ENCODE measurements around the gene ME3. TPM values are rescaled to one million over a fixed set of nuclear protein-coding genes. Genes with fewer than 3 reads are reported as not detected.
"Not testable (repeated sequence)": the region's sequence is repeated elsewhere in the genome, so short reads cannot be mapped to it uniquely, and the experiment has no call there.

ME3 gene
- total RNA-seq, 1 donor from 2014 or later, result 10.3 TPM

GRCh38 chr11:86427441-86427840, 245.0 kb downstream of the ME3 start:
- no peak for TF ChIP-seq CTCF (IDR thresholded peaks at IDR 0.05; ENCODE audit: insufficient read depth, low read length, severe bottlenecking)
- no peak overlapping the region for H3K4me3 ChIP-seq (ENCODE audit: low read depth, low read length)
- FAIRE-seq (no peak), DNase-seq (ENCODE audit: low read depth) (no peak)
- H3K36me3 ChIP-seq (ENCODE audit: control insufficient read depth, insufficient read depth, low read length), result no peaks in the 10 kb centered on the region
- no peaks in the 10 kb centered on the region for H3K27me3 ChIP-seq (ENCODE audit: control insufficient read depth, insufficient read depth, low read length)

GRCh38 chr11:86423488-86423887, 248.9 kb downstream of the ME3 start:
- not testable (repeated sequence) for DNase-seq (ENCODE audit: low read depth); FAIRE-seq; H3K27me3 ChIP-seq (ENCODE audit: control insufficient read depth, insufficient read depth, low read length); H3K36me3 ChIP-seq (ENCODE audit: control insufficient read depth, insufficient read depth, low read length); H3K4me3 ChIP-seq (ENCODE audit: low read depth, low read length)

- Histone ChIP-seq H3K36me3 (ENCODE audit: control insufficient read depth, insufficient read depth, low read length) (no peaks in the 10 kb centered on the region), H3K4me3 (ENCODE audit: low read depth, low read length) (no peak overlapping the region), H3K27me3 (ENCODE audit: control insufficient read depth, insufficient read depth, low read length) (no peaks in the 10 kb centered on the region)
- DNase-seq (ENCODE audit: low read depth) (no peak), FAIRE-seq (no peak)
- no peak for TF ChIP-seq CTCF (IDR thresholded peaks at IDR 0.05; ENCODE audit: insufficient read depth, low read length, severe bottlenecking)
Measured at GRCh38 chr11:86422371-86422770, 250.0 kb downstream of the ME3 start.

GRCh38 chr11:86421946-86422345, 250.5 kb downstream of the ME3 start:
- Histone ChIP-seq H3K36me3 (ENCODE audit: control insufficient read depth, insufficient read depth, low read length) (no peaks in the 10 kb centered on the region), H3K4me3 (ENCODE audit: low read depth, low read length) (no peak overlapping the region), H3K27me3 (ENCODE audit: control insufficient read depth, insufficient read depth, low read length) (no peaks in the 10 kb centered on the region)
- FAIRE-seq, result no peak
- no peak for TF ChIP-seq CTCF (IDR thresholded peaks at IDR 0.05; ENCODE audit: insufficient read depth, low read length, severe bottlenecking)
- DNase-seq (ENCODE audit: low read depth), result no peak

- DNase-seq (ENCODE audit: low read depth), result peak; percentile 39
- FAIRE-seq, result no peak
- Histone ChIP-seq H3K27me3 (ENCODE audit: control insufficient read depth, insufficient read depth, low read length) (no peaks in the 10 kb centered on the region), H3K4me3 (ENCODE audit: low read depth, low read length) (no peak overlapping the region), H3K36me3 (ENCODE audit: control insufficient read depth, insufficient read depth, low read length) (no peaks in the 10 kb centered on the region)
- TF ChIP-seq CTCF (IDR thresholded peaks at IDR 0.05; ENCODE audit: insufficient read depth, low read length, severe bottlenecking), result peak; percentile 21
Measured at GRCh38 chr11:86418917-86419316, 253.5 kb downstream of the ME3 start.

- Histone ChIP-seq H3K27me3 (ENCODE audit: control insufficient read depth, insufficient read depth, low read length) (no peaks in the 10 kb centered on the region), H3K4me3 (ENCODE audit: low read depth, low read length) (no peak overlapping the region), H3K36me3 (ENCODE audit: control insufficient read depth, insufficient read depth, low read length) (no peaks in the 10 kb centered on the region)
- DNase-seq (ENCODE audit: low read depth) (no peak), FAIRE-seq (no peak)
- TF ChIP-seq CTCF (IDR thresholded peaks at IDR 0.05; ENCODE audit: insufficient read depth, low read length, severe bottlenecking), result no peak
Measured at GRCh38 chr11:86418513-86418912, 253.9 kb downstream of the ME3 start.

Measured in bronchial epithelial cell (primary cell).